Activated naive CD8-positive, alpha-beta T cell treated with anti-CD3 and anti-CD28 coated beads, Interleukin-2, amount 50 U/mL, for 16 hours (primary cell): ENCODE data around the gene LRRK1.
A peak's percentile ranks its signal among the peaks of the same experiment; 100 is the strongest.
"Not testable (repeated sequence)": the region's sequence is repeated elsewhere in the genome, so short reads cannot be mapped to it uniquely, and the experiment has no call there.

Experiments used
- DNase-seq: peaks from one replicate; pipeline ENCODE4 v3.0.0-alpha.2; 2020; ENCODE audit warnings: low read depth, low spot score

LRRK1 gene

DNA sequence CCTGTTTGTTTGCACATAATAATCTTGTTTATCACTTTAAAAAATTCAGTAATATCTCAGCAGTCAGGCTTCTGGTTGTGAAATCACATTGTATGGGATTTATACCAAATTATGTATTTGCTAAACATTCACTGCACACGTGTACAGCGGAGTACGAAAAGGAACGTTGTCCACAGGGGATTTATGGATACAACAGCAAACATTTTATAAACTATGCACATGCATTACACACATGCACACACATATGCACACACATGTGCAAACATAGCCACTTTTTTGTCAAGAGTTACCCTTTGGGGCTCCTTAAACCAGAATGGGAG, 150.5 kb downstream of the LRRK1 start:
- DNase-seq = no peak

GRCh38 chr15:101070024-101070423, 150.9 kb downstream of the LRRK1 start:
- no peak for DNase-seq

GRCh38 chr15:101070502-101071273, 151.5 kb downstream of the LRRK1 start:
- no peak for DNase-seq

GRCh38 chr15:101071651-101072050, 152.5 kb downstream of the LRRK1 start:
- DNase-seq = no peak

GRCh38 chr15:101072235-101072634, 153.1 kb downstream of the LRRK1 start:
- not testable (repeated sequence) for DNase-seq

- not testable (repeated sequence) for DNase-seq
Measured at GRCh38 chr15:101077806-101078668, 158.9 kb downstream of the LRRK1 start.

DNA sequence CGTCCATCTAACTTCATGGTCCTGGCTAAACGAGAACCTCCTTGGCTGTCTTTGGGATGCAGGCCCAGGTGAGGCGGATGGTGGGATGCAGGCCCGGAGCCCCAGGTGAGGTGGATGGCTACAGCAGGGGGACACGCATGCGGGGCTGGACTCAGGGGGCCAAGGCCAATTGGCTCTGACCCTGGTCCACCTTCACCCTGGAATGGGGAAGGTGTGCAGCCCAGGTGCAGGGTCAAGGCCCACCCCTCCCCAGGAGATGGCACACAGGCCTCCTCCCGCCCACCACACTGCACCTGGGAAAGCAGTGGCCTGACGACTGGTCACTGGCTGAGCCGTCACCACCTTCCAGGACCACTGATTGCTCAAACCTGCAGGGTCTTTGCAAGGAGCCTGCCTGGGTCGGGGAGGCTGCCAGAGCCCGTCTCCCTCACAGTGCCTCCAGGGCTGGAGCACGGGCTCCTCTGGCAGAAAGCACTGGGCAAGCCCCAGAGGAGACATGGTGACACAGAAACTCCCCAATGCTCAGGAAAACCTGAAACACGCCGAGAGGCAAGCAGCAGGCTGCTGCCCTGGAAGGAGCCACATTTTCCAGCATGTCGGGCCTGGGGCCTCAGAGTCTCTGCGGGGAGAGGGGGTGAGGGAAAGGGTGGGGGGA, 159.6 kb downstream of the LRRK1 start:
- no peak for DNase-seq

- no peak for DNase-seq
Measured at GRCh38 chr15:101081900-101082299, 162.7 kb downstream of the LRRK1 start.

- DNase-seq = no peak
Measured at GRCh38 chr15:101083336-101084045, 164.3 kb downstream of the LRRK1 start.

DNA sequence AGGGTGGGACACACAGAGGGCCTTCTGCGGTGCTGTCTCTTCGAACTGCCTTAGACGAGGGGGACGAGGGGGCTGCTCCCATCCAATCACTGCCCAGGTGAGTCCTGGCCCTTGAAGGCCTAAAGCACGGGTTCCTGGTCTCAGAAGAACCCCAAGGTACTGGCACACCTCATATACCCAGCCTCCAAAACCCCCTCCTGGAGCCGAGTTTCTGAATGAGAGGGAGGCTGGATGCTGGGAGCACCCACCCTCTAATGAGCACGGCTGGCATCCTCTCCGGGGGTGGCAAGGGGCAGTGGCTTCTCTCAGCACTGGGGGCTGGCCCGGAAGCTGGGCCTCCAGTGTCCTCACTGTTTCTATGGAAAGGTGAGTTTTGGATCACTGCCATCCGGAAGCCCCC, 165.6 kb downstream of the LRRK1 start:
- DNase-seq = no peak

DNA sequence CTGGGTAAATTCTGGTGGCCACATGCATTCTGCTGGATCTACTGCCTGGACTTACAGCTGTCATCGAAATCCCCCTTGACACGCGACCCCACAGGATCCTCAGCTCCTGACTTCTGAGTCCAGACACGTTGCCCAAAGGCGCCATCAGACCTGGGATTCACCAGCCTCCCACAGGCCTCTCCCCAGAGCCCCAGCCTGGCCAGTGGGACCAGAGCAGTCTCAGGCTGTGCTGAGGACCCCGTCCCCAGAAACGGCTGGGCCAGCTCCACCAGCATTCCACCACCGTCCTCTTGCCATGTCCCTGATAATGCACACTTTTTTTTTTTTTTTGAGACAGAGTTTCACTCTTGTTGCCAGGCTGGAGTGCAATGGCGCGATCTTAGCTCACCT, 166.1 kb downstream of the LRRK1 start:
- DNase-seq = no peak

GRCh38 chr15:101086394-101087171, 167.4 kb downstream of the LRRK1 start:
- no peak for DNase-seq

- no peak for DNase-seq
Measured at GRCh38 chr15:101087172-101087769, 168.1 kb downstream of the LRRK1 start.

DNA sequence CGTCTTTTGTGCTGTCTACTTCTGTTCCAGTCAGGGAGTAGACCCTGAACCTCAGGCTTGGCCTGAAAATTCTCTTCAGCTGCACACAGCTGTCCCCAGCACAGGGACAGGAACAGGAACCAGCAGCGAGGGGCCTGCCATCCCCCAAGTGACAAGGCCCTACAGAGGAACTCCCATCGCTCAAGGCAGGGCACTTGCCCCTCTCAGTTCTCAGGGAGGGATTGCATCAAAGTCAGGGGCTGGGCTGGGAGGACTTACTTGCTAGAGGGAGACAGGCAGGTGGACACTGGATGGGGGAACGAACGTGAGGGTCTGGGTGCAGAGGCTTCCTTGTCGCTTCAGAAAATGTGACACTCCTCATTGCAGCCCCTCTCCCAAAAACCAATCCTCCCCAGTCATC, 169.1 kb downstream of the LRRK1 start:
- DNase-seq = no peak

GRCh38 chr15:101088788-101089578, 169.8 kb downstream of the LRRK1 start:
- peak; percentile 68 for DNase-seq

DNA sequence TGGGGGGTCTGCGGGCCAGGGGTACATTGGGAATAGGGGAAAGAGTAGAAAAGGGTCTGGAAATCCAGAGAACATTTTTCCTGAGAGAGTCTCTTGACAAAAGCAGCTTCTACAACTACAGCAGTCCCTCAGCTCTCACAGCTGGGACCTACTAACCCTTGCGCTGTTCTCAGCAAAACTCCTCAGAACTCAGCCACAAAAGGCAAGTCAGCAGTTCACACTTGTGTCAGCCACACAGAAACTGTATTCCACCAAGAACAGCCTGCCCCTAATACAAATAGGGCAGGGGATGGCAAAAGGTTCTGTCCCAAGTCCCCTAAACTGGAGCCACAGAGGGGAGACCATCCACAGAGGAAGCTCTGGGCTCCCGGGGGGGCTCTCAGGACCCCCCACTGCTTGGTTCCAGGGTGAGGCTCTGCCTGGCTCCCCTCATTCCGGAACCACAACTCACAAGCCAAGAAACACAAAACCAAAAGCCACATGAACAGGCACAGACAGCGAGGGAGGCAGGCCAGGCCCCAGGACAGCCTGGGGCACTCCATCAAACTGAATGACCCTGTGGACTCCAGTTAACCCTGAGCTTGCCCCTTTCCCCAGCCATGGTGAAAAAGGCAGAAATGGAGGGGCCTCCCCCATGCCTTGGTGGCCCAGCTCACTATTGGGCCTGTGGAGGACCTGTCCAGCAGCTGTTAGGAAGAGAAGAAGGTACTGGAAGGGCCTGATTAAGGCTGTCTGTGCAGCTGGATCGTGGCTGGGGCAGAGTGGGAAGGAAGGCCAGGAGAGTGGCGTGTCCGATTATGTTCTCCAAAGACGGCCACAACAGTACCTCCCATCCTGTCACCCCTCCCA, 170.6 kb downstream of the LRRK1 start:
- DNase-seq = no peak

DNA sequence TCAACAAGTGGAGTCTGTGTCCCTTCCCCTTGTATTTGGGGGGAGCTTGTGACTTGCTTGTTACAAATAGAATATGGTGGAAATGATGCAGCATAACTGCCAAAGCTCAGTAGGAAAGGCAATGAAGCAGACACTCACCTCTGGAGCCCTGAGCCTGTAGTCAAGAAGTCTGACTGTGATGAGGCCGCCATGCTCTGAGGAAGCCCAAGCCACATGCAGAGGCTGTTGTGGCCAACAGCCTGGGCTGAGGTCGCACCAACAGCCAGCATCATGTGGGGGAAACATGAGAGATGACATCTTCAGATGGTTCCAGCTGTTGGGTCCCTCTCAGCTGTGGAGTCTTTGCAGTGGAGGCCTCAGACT, 171.3 kb downstream of the LRRK1 start:
- no peak for DNase-seq

DNA sequence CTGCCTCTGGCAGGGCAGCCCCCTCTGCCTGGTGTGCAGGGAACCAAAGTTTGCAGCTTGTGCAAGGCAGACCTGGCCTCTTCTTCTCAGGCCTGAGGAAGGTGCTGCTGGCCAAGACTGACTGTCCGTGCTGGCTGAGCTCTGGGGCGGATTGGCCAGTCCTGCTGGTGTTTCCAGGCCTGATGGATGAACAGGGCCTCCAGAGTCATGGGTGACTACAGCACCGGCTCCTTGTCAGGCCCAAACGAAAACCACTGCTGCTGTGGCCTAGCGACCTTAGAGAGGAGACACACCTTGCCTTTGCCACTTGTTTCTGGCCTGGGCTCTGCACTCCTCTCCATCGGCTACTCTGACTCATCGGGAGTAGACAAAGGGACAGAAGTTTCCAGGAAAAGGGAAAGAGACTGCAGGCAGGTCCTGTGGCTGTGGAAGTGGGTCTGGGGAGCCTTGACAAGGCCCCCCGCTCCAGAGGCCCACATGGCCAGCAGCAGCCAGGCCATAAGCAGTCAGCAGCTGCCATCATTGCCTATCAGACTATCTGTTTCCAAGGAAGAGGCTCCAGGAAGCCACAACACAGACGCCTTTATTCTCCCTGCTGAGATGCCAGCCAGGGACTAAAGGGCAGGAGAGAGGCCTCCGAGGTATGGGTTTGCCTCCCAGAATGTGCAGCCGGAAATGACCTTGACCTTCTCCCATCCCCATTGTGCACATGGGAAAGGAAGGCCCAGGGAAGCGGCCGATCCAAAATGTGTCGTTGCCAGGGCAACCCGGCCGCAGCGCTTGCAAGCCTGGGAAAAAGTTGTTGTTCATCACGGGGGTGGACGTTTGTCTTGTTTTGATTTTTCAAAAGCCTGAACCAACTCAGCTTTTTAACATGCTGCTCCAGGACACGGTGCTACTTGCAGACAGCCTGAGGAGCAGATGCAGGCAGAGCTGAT, 172.2 kb downstream of the LRRK1 start:
- no peak for DNase-seq
